SH-SY5Y (cell line): ENCODE measurements around the gene ITPK1.

Experiments used
- GATA2 ChIP-seq: IDR thresholded peaks from 2 replicates; pipeline ENCODE4 v1.6.1; 2011; ENCODE audit warnings: mild to moderate bottlenecking, low read depth, low read length
- GATA3 ChIP-seq: IDR thresholded peaks from 2 replicates; pipeline ENCODE4 v1.6.1; 2011; ENCODE audit warnings: low read depth, mild to moderate bottlenecking, low read length, moderate library complexity

GRCh38 chr14:93054006-93054405 is 61.7 kb downstream of the ITPK1 start:
- TF ChIP-seq GATA2, result no peak
- no peak for TF ChIP-seq GATA3
